Neural cell (in vitro differentiated cells): Measurements from ENCODE around the gene LRP1. TPM values are rescaled to one million over a fixed set of nuclear protein-coding genes. Genes with fewer than 3 reads are reported as not detected.

ENCODE experiments used
- H2AFZ ChIP-seq: fragments of 200-600, 300-800 bp; sonication (generic), shearing (Covaris generic); 2 replicates; pipeline ENCODE4 v1.6.0; 2014; ENCODE audit warnings: low read depth, mild to moderate bottlenecking, antibody characterized with exemption, low read length, moderate library complexity
- H3F3A ChIP-seq: fragments of 200-600 bp; shearing (Covaris generic); 2 replicates; pipeline ENCODE4 v1.6.1; 2016; ENCODE audit warnings: mild to moderate bottlenecking, moderate library complexity, mixed read lengths, antibody characterized with exemption, low read length; ENCODE audit not compliant: insufficient read depth, poor library complexity, severe bottlenecking
- H3K27ac ChIP-seq: fragments of 200-600, 300-800 bp; sonication (generic), shearing (Covaris generic); 2 replicates; pipeline ENCODE4 v1.5.1; 2014; ENCODE audit warnings: mild to moderate bottlenecking, low read length, moderate library complexity
- H3K27me3 ChIP-seq: fragments of 300-800, 200-600 bp; sonication (generic), shearing (Covaris generic); 2 replicates; pipeline ENCODE4 v1.6.0; 2014; ENCODE audit warnings: mild to moderate bottlenecking, low read depth, low read length, moderate library complexity; ENCODE audit not compliant: insufficient read depth
- H3K36me3 ChIP-seq: fragments of 300-800, 200-600 bp; sonication (generic), shearing (Covaris generic); 2 replicates; pipeline ENCODE4 v1.5.1; 2014; ENCODE audit warnings: mild to moderate bottlenecking, antibody characterized with exemption, low read length, moderate library complexity; ENCODE audit not compliant: insufficient read depth
- H3K4me2 ChIP-seq: fragments of 300-800, 200-600 bp; sonication (generic), shearing (Covaris generic); 2 replicates; pipeline ENCODE4 v1.6.0; 2014; ENCODE audit warnings: mild to moderate bottlenecking, low read length
- H3K4me3 ChIP-seq: fragments of 300-800, 200-600 bp; sonication (generic), shearing (Covaris generic); 2 replicates; pipeline ENCODE4 v1.5.1; 2014; ENCODE audit warnings: mild to moderate bottlenecking, low read length, moderate library complexity
- H3K79me2 ChIP-seq: fragments of 200-600 bp; shearing (Covaris generic); replicated peaks from 2 replicates; pipeline ENCODE4 v1.6.0; 2014; ENCODE audit warnings: mild to moderate bottlenecking, low read length, moderate library complexity; ENCODE audit not compliant: insufficient read depth
- H3K9ac ChIP-seq: fragments of 300-800, 200-600 bp; sonication (generic), shearing (Covaris generic); 2 replicates; pipeline ENCODE4 v1.6.1; 2016; ENCODE audit warnings: mild to moderate bottlenecking, low read length, mixed read lengths
- H3K9me2 ChIP-seq: fragments of 200-600 bp; shearing (Covaris generic); 2 replicates; pipeline ENCODE4 v1.6.1; 2016; ENCODE audit warnings: mild to moderate bottlenecking, low read length, mixed read lengths; ENCODE audit not compliant: insufficient read depth
- H3K9me3 ChIP-seq: fragments of 200-600, 300-800 bp; sonication (generic), shearing (Covaris generic); 2 replicates; pipeline ENCODE4 v1.6.1; 2016; ENCODE audit warnings: mild to moderate bottlenecking, mixed run types, low read length, moderate library complexity, mixed read lengths
- H4K20me1 ChIP-seq: fragments of 200-600 bp; shearing (Covaris generic); 2 replicates; pipeline ENCODE4 v1.6.1; 2016; ENCODE audit warnings: mild to moderate bottlenecking, mixed run types; ENCODE audit not compliant: insufficient read depth
- CTCF ChIP-seq: fragments of 450-650 bp; IDR thresholded peaks from 2 replicates; pipeline ENCODE4 v1.5.1; 2014; ENCODE audit warnings: antibody characterized with exemption, mild to moderate bottlenecking, moderate library complexity; ENCODE audit not compliant: poor library complexity, severe bottlenecking
- EP300 ChIP-seq: fragments of 450-650 bp; conservative IDR thresholded peaks from 2 replicates; pipeline ENCODE4 v1.6.1; 2014; ENCODE audit warnings: antibody characterized with exemption, mild to moderate bottlenecking, moderate library complexity; ENCODE audit not compliant: poor library complexity, severe bottlenecking
- MXI1 ChIP-seq: fragments of 450-650 bp; conservative IDR thresholded peaks from 2 replicates; pipeline ENCODE4 v1.6.1; 2014; ENCODE audit warnings: antibody characterized with exemption, mild to moderate bottlenecking; ENCODE audit not compliant: poor library complexity, severe bottlenecking
- POLR2AphosphoS5 ChIP-seq: IDR thresholded peaks from 2 replicates; pipeline ENCODE4 v1.6.1; 2012
- RAD21 ChIP-seq: fragments of 450-650 bp; conservative IDR thresholded peaks from 2 replicates; pipeline ENCODE4 v1.6.1; 2014; ENCODE audit warnings: antibody characterized with exemption, mild to moderate bottlenecking, moderate library complexity
- SMC3 ChIP-seq: fragments of 450-650 bp; conservative IDR thresholded peaks from 2 replicates; pipeline ENCODE4 v1.6.1; 2014; ENCODE audit warnings: antibody characterized with exemption, mild to moderate bottlenecking, moderate library complexity; ENCODE audit not compliant: poor library complexity
- TAF1 ChIP-seq: IDR thresholded peaks from 2 replicates; pipeline ENCODE4 v1.6.1; 2012; ENCODE audit warnings: low read depth
- polyA plus RNA-seq: library from polyadenylated mRNA; depleted of rRNA; stranded (reverse); fragments of >200 nt; gene quantifications from 2 replicates; pipeline ENCODE4 v1.2.3, GENCODE V29; 2014

The LRP1 gene
- polyA plus RNA-seq, 1 donor from 2014 or later = 18.2 TPM

GRCh38 chr12:57182918-57183575 lies 54.8 kb downstream of the LRP1 start:
- Histone ChIP-seq H3F3A (no peaks in the 10 kb centered on the region), H2AFZ (no peak overlapping the region)

GRCh38 chr12:57183939-57184725 lies 55.8 kb downstream of the LRP1 start:
- no peaks in the 10 kb centered on the region for H3K79me2 ChIP-seq
- H3K27me3 ChIP-seq = no peaks in the 10 kb centered on the region
- no peak overlapping the region for H3K27ac ChIP-seq
- no peak overlapping the region for H3K4me2 ChIP-seq
- no peaks in the 10 kb centered on the region for H3K9me2 ChIP-seq
- no peak overlapping the region for H2AFZ ChIP-seq
- no peaks in the 10 kb centered on the region for H3K9me3 ChIP-seq
- H3K36me3 ChIP-seq = peaks cover 2% of the 10 kb centered on the region
- H3K9ac ChIP-seq = no peak overlapping the region
- H3F3A ChIP-seq = no peaks in the 10 kb centered on the region
- TF ChIP-seq POLR2AphosphoS5 (no peak), EP300 (no peak)
- H3K4me3 ChIP-seq = no peak overlapping the region
- H4K20me1 ChIP-seq = no peaks in the 10 kb centered on the region

More at GRCh38 chr12:57182918-57183575, 54.8 kb downstream of the LRP1 start:
- no peak for TF ChIP-seq POLR2AphosphoS5
- TF ChIP-seq EP300 = no peak
- peak; percentile 86 for TF ChIP-seq CTCF
- TF ChIP-seq RAD21 = peak; percentile 77
- peak; percentile 73 for TF ChIP-seq SMC3
- peak; percentile 30 for TF ChIP-seq MXI1
- Histone ChIP-seq H3K9ac (no peak overlapping the region), H3K27ac (no peak overlapping the region), H3K27me3 (no peaks in the 10 kb centered on the region), H3K79me2 (no peaks in the 10 kb centered on the region), H3K36me3 (peaks cover 6% of the 10 kb centered on the region), H3K9me3 (no peaks in the 10 kb centered on the region), H3K9me2 (no peaks in the 10 kb centered on the region), H4K20me1 (no peaks in the 10 kb centered on the region), H3K4me2 (no peak overlapping the region), H3K4me3 (no peak overlapping the region)

GRCh38 chr12:57185403-57185802 lies 57.1 kb downstream of the LRP1 start:
- no peaks in the 10 kb centered on the region for H3F3A ChIP-seq
- no peaks in the 10 kb centered on the region for H3K27me3 ChIP-seq
- no peaks in the 10 kb centered on the region for H3K79me2 ChIP-seq
- no peak overlapping the region for H3K4me3 ChIP-seq
- H2AFZ ChIP-seq = no peak overlapping the region
- no peaks in the 10 kb centered on the region for H3K9me2 ChIP-seq
- no peak overlapping the region for H3K9ac ChIP-seq
- no peak overlapping the region for H3K4me2 ChIP-seq
- TF ChIP-seq EP300 (no peak), RAD21 (no peak), POLR2AphosphoS5 (no peak), TAF1 (no peak)
- no peak overlapping the region for H3K27ac ChIP-seq
- no peaks in the 10 kb centered on the region for H4K20me1 ChIP-seq
- no peaks in the 10 kb centered on the region for H3K36me3 ChIP-seq
- H3K9me3 ChIP-seq = no peaks in the 10 kb centered on the region
